KOPT-K1 (cell line): ENCODE measurements around the gene ERCC8.

Experiments
- H3K27ac ChIP-seq: fragments of 200-600 bp; sonication (generic); 2 replicates; pipeline ENCODE4 v1.5.1; 2016; ENCODE audit warnings: antibody characterized with exemption, mild to moderate bottlenecking, low read depth, low read length; ENCODE audit not compliant: poor library complexity, severe bottlenecking
- H3K36me3 ChIP-seq: fragments of 200-600 bp; sonication (generic); 2 replicates; pipeline ENCODE4 v1.5.1; 2017; ENCODE audit warnings: antibody characterized with exemption, mild to moderate bottlenecking, low read length, moderate library complexity; ENCODE audit not compliant: insufficient read depth
- H3K9me3 ChIP-seq: fragments of 200-600 bp; sonication (generic); 2 replicates; pipeline ENCODE4 v1.5.1; 2017; ENCODE audit warnings: antibody characterized with exemption, low read length, mild to moderate bottlenecking; ENCODE audit not compliant: insufficient read depth, poor library complexity, severe bottlenecking

The ERCC8 gene

DNA sequence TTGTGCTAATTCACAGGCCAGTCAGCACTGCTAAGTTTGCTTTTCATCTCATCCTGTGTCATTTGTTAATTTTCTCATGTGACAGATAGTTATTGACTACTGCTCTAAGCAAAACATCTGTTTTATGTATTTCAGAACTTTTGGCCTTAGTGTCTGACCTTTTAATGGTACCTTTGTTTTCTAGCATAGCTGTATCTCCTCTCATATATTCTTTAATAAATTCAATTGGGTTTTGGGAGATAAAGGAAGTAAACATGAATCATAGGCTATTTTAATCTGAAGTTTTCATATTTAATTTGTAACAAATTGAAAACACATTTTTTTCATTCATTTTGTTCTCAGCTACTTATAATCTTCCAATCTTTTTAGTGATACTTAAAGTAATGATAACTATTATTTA is 13.2 kb upstream of the ERCC8 start:
- peaks cover 8% of the 10 kb centered on the region for H3K9me3 ChIP-seq
- H3K27ac ChIP-seq: no peak overlapping the region
- H3K36me3 ChIP-seq: no peaks in the 10 kb centered on the region

DNA sequence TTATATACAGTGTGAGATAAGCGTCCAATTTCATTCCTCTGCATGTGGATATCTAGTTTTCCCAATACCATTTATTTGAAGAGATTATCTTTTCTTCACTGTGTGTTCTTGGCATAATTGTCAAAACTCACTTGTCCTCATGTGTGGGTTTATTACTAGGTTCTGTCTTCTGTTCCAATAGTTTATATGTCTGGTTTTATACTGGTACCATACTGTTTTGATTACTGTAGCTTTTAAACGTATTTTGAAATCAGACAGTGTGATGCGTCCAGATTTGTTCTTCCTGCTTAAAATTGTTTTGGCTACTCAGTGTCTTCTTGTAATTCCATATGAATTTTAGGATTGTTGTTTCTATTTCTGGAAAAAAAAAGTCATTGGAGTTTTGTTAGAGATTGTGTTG is 10.4 kb upstream of the ERCC8 start:
- H3K27ac ChIP-seq: no peak overlapping the region
- peaks cover 8% of the 10 kb centered on the region for H3K9me3 ChIP-seq
- H3K36me3 ChIP-seq: no peaks in the 10 kb centered on the region

- no peaks in the 10 kb centered on the region for H3K9me3 ChIP-seq
- H3K27ac ChIP-seq: no peak overlapping the region
- no peaks in the 10 kb centered on the region for H3K36me3 ChIP-seq
These were observed 3.9 kb upstream of the ERCC8 start for GRCh38 chr5:60948738-60949137.

- Histone ChIP-seq H3K36me3 (0 out of 2 replicates have a peak, but pooled peaks cover 2% of the 10 kb centered on the region), H3K27ac (peak overlapping the region; percentile 65)
These were observed 930 bp upstream of the ERCC8 start for GRCh38 chr5:60945813-60946187.

DNA sequence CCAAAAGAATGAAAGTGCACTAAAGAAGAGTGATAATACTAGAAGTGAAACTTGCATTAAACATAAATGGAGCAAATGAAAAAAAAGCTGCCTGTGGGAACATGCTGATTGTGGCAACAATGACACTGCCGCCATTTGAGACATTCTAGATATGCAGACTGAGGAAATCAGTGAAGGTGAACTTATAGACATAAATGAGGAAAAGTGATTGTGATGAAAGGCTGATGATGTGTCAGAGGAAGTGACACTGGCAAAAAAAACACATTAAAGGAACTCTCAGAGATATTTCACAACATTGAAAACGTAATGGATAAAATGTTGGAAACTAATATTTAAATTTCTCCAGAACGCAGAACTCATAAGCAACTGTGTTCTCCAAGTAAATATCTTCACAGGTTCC is 1.2 kb downstream of the ERCC8 start:
- Histone ChIP-seq H3K36me3 (peaks cover 19% of the 10 kb centered on the region), H3K27ac (no peak overlapping the region), H3K9me3 (no peaks in the 10 kb centered on the region)

More at GRCh38 chr5:60945813-60946187, 930 bp upstream of the ERCC8 start:
- no peaks in the 10 kb centered on the region for H3K9me3 ChIP-seq

- H3K36me3 ChIP-seq: peaks cover 20% of the 10 kb centered on the region
- H3K9me3 ChIP-seq: no peaks in the 10 kb centered on the region
- H3K27ac ChIP-seq: no peak overlapping the region
These were observed 15.8 kb downstream of the ERCC8 start for GRCh38 chr5:60929024-60929423.

DNA sequence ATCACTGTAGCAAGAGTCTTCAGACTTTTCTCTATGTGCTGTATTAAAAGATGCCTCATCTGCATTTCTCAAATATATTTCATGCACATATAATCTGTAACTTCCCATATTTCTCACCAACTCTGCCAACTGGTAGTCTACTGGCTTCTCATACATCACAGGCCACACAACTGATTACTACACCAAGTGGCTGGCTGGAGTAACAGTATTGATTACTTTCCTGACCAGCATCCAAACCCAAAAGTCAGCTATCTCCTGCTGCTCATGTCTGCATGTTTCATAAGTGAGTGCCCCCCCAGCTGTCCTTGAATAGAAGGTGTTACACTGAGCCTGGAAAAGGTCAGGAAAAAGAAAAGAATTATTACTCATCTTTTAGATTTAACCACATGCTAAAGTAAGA is 17.4 kb downstream of the ERCC8 start:
- peaks cover 20% of the 10 kb centered on the region for H3K36me3 ChIP-seq
- no peak overlapping the region for H3K27ac ChIP-seq
- H3K9me3 ChIP-seq: no peaks in the 10 kb centered on the region

DNA sequence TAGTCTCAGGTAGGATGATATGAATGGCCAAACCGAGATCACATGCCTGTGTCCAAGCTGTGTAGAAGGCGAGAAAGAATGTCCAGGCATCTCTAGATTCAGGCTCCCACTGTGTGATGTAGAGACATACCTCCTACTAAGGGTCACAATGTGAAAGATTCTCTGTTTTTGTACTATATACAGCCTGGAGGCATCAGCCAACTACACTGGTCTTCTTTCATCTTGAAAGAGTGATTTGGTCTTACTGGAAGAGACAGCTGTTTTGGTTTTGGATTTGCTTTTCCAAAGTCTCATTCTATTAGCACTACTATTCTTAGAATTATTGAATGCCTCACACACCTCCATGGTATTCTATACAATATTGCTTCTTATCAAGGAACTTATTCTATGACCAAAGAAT is 26.4 kb downstream of the ERCC8 start:
- no peaks in the 10 kb centered on the region for H3K9me3 ChIP-seq
- H3K27ac ChIP-seq: no peak overlapping the region
- H3K36me3 ChIP-seq: peaks cover 59% of the 10 kb centered on the region

DNA sequence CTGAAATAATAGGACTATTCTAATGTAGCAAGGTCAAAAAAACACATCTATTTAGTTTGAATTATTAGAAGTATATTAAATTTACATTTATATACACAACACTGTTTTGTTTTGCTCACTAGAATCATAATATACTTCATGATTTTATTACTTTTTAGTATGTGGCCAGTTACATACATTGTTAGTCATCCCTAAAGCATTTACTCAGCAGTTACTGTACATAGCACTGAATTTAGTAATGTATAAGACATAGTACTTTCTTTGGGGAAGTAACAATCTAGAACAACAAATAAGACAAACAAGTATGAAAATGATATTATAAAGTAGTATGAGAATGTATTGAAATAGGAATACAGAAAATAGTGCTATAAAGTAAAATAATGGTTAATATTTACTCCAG is 28.2 kb downstream of the ERCC8 start:
- H3K9me3 ChIP-seq: no peaks in the 10 kb centered on the region
- peaks cover 56% of the 10 kb centered on the region for H3K36me3 ChIP-seq
- H3K27ac ChIP-seq: no peak overlapping the region

DNA sequence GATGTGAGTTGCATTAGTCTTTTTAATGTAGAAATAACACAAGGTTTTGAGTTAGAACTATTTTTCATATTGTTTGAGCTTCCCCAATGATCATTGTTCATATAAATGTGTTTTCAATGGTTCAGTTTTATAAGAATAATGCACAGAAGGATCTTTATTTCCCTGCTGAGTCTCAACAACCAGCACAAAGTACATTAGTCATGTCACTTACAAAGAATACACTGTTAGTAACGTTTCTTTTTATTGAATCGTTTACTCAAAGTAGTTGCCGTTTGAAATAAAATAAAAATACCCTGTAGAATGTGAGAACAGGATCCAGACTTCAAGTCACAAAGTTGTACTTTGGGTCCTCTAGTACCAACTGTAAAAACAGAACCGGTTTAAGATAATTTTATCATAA is 41.5 kb downstream of the ERCC8 start:
- Histone ChIP-seq H3K9me3 (no peaks in the 10 kb centered on the region), H3K36me3 (peaks cover 12% of the 10 kb centered on the region; the same call in 1 of the 2 replicates), H3K27ac (no peak overlapping the region)

- Histone ChIP-seq H3K36me3 (peaks cover 57% of the 10 kb centered on the region), H3K27ac (no peak overlapping the region), H3K9me3 (no peaks in the 10 kb centered on the region)
These were observed 47.9 kb downstream of the ERCC8 start for GRCh38 chr5:60896991-60897390.

- Histone ChIP-seq H3K36me3 (peaks cover 54% of the 10 kb centered on the region), H3K9me3 (no peaks in the 10 kb centered on the region)
These were observed 51.3 kb downstream of the ERCC8 start for GRCh38 chr5:60893521-60893920.

GRCh38 chr5:60891667-60892066 is 53.2 kb downstream of the ERCC8 start:
- Histone ChIP-seq H3K27ac (no peak overlapping the region), H3K9me3 (no peaks in the 10 kb centered on the region)

More at GRCh38 chr5:60893521-60893920, 51.3 kb downstream of the ERCC8 start:
- H3K27ac ChIP-seq: no peak overlapping the region

GRCh38 chr5:60888359-60889061 is 56.4 kb downstream of the ERCC8 start:
- H3K27ac ChIP-seq: no peak overlapping the region

More at GRCh38 chr5:60891667-60892066, 53.2 kb downstream of the ERCC8 start:
- H3K36me3 ChIP-seq: peaks cover 40% of the 10 kb centered on the region

GRCh38 chr5:60887746-60888145 is 57.1 kb downstream of the ERCC8 start:
- Histone ChIP-seq H3K9me3 (no peaks in the 10 kb centered on the region), H3K36me3 (peaks cover 11% of the 10 kb centered on the region), H3K27ac (no peak overlapping the region)

More at GRCh38 chr5:60888359-60889061, 56.4 kb downstream of the ERCC8 start:
- H3K9me3 ChIP-seq: no peaks in the 10 kb centered on the region
- H3K36me3 ChIP-seq: peaks cover 18% of the 10 kb centered on the region

DNA sequence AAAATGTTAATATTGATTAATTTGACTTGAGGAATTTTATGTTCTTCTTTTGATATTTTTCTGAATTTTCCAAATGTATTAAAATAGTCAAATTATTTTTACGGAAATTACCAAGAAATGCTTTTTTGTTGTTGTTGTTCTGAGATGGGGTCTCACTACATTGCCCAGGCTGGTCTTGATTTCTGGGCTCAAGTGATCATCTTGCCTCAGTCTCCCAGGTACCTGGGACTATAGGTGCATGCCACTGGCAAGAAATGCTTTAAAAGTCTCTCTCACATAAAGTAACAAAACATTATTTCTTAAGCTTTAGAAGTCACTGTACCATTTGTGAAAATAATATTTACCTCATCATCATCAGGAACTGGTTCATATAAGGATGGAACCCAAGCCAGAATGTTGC is 57.8 kb downstream of the ERCC8 start:
- Histone ChIP-seq H3K9me3 (no peaks in the 10 kb centered on the region), H3K36me3 (peaks cover 10% of the 10 kb centered on the region; the same call in 1 of the 2 replicates), H3K27ac (no peak overlapping the region)
